ENCODE data around the gene TMEM181. TPM values are rescaled to one million over a fixed set of nuclear protein-coding genes. Genes with fewer than 3 reads are reported as not detected.

Gene TMEM181
- total and polyA plus RNA-seq, 2 of the 13 experiments (the other 11 are each of a cell fraction or from before 2014, with no cell fraction given), result 59.1 to 108 TPM

- no peak for TF ChIP-seq PRDM15 (CRISPR knock-in tag; IDR thresholded peaks at IDR 0.05)
- TF ChIP-seq ZNF503 (CRISPR knock-in tag; IDR thresholded peaks at IDR 0.05), result peak; percentile 88
- no peak for TF ChIP-seq ZNF430 (CRISPR knock-in tag; IDR thresholded peaks at IDR 0.05)
- TF ChIP-seq PATZ1 (CRISPR knock-in tag; IDR thresholded peaks at IDR 0.05), result peak; percentile 55; the same call in 1 of the 2 replicates
- no peak for TF ChIP-seq KAT2B (IDR thresholded peaks at IDR 0.05; ENCODE audit: borderline replicate concordance, low read depth, low read length)
- peak; percentile 20; the same call in 1 of the 2 replicates for TF ChIP-seq NKX3-1 (CRISPR knock-in tag; IDR thresholded peaks at IDR 0.05)
- TF ChIP-seq STAG1 (CRISPR knock-in tag; IDR thresholded peaks at IDR 0.05), result peak; percentile 20; the same call in 1 of the 2 replicates
- no peak for TF ChIP-seq SP2 (CRISPR knock-in tag; IDR thresholded peaks at IDR 0.05)
- TF ChIP-seq HOXA3 (CRISPR knock-in tag; IDR thresholded peaks at IDR 0.05), result peak; percentile 39; the same call in 1 of the 2 replicates
- peak; percentile 55; the same call in 1 of the 2 replicates for TF ChIP-seq LCORL (IDR thresholded peaks at IDR 0.05)
- TF ChIP-seq LCORL (CRISPR knock-in tag; IDR thresholded peaks at IDR 0.05), result peak; percentile 90
- 0 out of 2 replicates have a peak, but pooled peaks have one; percentile 81 for TF ChIP-seq SNAPC5 (CRISPR knock-in tag; IDR thresholded peaks at IDR 0.05; ENCODE audit: borderline replicate concordance)
- TF ChIP-seq ZNF260 (CRISPR knock-in tag; IDR thresholded peaks at IDR 0.05; ENCODE audit: borderline replicate concordance, low read depth), result no peak
- peak; percentile 79 for TF ChIP-seq FOXA1 (IDR thresholded peaks at IDR 0.05)
- TF ChIP-seq FOXA1 (CRISPR knock-in tag; IDR thresholded peaks at IDR 0.05), result peak; percentile 90
- peak; percentile 48; the same call in 1 of the 2 replicates for TF ChIP-seq MED13 (CRISPR knock-in tag; IDR thresholded peaks at IDR 0.05)
- TF ChIP-seq TBL1XR1 (IDR thresholded peaks at IDR 0.05; ENCODE audit: borderline replicate concordance, low read length, partially characterized antibody), result peak; percentile 94
- TF ChIP-seq PHF21A (CRISPR knock-in tag; IDR thresholded peaks at IDR 0.05), result peak; percentile 71; the same call in 1 of the 2 replicates
- TF ChIP-seq ZNF101 (CRISPR knock-in tag; IDR thresholded peaks at IDR 0.05; ENCODE audit: borderline replicate concordance, low read depth), result no peak
- TF ChIP-seq YEATS4 (CRISPR knock-in tag; IDR thresholded peaks at IDR 0.05; ENCODE audit: borderline replicate concordance), result peak; percentile 49
- TF ChIP-seq TCF12 (IDR thresholded peaks at IDR 0.05), result no peak
- peak; percentile 51; the same call in 1 of the 2 replicates for TF ChIP-seq TCF12 (CRISPR knock-in tag; IDR thresholded peaks at IDR 0.05)
- TF ChIP-seq ZNF780A (CRISPR knock-in tag; IDR thresholded peaks at IDR 0.05), result no peak
- TF ChIP-seq SMARCC2 (IDR thresholded peaks at IDR 0.05), result no peak
Observed at GRCh38 chr6:158554611-158555361, 5.1 kb upstream of the TMEM181 start (continued).

All from HepG2 (cell line).